Kasumi-1 (cell line): ENCODE results near the gene MAZ.

Experiments
- DNase-seq, 2 experiments: peaks; one replicate each; lab custom pipeline; 2025; lab: John Stamatoyannopoulos, UW

The MAZ gene

DNA sequence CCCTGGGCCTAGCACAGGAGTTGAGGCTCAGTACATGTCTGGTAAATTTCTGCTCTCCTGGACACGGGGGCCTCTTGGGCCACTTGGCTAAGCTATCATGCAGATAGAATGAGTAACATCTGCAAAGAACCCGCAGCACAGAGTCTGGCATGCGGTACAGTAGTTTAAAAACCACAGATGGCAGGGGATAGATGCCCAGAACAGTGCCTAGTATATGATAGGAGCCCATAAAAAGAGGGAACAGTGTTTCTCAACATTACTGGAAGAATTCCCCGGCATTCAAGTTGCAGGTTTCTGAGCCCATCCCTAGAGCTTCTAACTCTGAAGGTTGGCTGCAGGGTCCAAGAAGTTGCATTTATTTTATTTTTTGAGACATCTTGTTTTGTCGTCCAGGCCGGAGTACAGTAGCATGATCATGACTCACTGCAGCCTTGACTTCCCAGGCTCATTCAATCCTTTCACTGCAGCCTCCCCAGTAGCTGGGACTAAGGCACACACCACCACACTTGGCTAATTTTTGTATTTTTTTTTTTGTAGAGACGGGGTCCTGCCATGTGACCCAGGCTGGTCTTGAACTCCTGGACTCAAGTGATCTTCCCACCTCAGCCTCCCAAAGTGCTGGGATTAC, 50.9 kb downstream of the MAZ start:
- DNase-seq = no peak

- no peak for DNase-seq
Measured at GRCh38 chr16:29858149-29858849, 52.0 kb downstream of the MAZ start.

- DNase-seq = no peak
Measured at GRCh38 chr16:29858974-29859373, 52.6 kb downstream of the MAZ start.

DNA sequence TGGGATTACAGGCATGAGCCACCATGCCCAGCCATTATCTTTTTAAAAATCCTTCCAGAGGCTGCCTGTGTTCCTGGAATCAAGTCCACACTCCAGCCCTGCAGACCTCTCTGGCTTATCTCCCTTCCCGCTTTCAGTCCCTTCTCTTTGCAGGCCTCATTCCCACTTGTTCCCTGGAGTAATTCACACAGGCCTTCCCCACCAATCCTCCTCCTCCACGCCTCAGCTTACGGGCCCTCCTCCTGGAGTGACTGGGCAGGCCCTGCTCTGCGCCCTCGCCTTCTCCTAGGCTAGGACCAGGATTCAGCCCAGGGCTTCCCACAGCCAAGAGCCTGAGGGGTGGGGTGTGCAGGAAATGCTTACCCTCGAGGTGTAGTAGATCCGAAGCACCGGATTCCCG, 53.9 kb downstream of the MAZ start:
- DNase-seq = no peak
